SK-N-MC (cell line): Measurements from ENCODE around the gene DNAJB14.

Experiments used
- EZH2 ChIP-seq: fragments of 200-600 bp; sonication (generic); IDR thresholded peaks from one replicate; pipeline ENCODE4 v1.6.1; 2017; ENCODE audit warnings: antibody characterized with exemption
- POLR2AphosphoS5 ChIP-seq: IDR thresholded peaks from 2 replicates; pipeline ENCODE4 v1.6.1; 2012; ENCODE audit warnings: mild to moderate bottlenecking, low read depth, low read length, borderline replicate concordance

GRCh38 chr4:99846891-99847290 lies 99.5 kb downstream of the DNAJB14 start:
- TF ChIP-seq EZH2: no peak
- no peak for TF ChIP-seq POLR2AphosphoS5
